Hepatocyte (in vitro differentiated cells): ENCODE measurements around the gene TTC28.

Source experiments
- EZH2 ChIP-seq: fragments of 200-600 bp; sonication (generic); IDR thresholded peaks from 2 replicates; pipeline ENCODE4 v1.6.1; 2016; ENCODE audit warnings: antibody characterized with exemption, mild to moderate bottlenecking, borderline replicate concordance
- TF ChIP-seq, protein P1 (sequence below): fragments of 200-600 bp; sonication (generic); IDR thresholded peaks from 2 replicates; pipeline ENCODE4 v1.5.1; 2016; ENCODE audit warnings: antibody characterized with exemption, mild to moderate bottlenecking; ENCODE audit not compliant: poor library complexity

- TF ChIP-seq, protein P1, sequence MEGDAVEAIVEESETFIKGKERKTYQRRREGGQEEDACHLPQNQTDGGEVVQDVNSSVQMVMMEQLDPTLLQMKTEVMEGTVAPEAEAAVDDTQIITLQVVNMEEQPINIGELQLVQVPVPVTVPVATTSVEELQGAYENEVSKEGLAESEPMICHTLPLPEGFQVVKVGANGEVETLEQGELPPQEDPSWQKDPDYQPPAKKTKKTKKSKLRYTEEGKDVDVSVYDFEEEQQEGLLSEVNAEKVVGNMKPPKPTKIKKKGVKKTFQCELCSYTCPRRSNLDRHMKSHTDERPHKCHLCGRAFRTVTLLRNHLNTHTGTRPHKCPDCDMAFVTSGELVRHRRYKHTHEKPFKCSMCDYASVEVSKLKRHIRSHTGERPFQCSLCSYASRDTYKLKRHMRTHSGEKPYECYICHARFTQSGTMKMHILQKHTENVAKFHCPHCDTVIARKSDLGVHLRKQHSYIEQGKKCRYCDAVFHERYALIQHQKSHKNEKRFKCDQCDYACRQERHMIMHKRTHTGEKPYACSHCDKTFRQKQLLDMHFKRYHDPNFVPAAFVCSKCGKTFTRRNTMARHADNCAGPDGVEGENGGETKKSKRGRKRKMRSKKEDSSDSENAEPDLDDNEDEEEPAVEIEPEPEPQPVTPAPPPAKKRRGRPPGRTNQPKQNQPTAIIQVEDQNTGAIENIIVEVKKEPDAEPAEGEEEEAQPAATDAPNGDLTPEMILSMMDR, result no peak
- no peak for TF ChIP-seq EZH2
Observed at GRCh38 chr22:28132466-28132865, 547.2 kb downstream of the TTC28 start.
